ENCODE results near the gene GPX3.

GPX3 gene

DNA sequence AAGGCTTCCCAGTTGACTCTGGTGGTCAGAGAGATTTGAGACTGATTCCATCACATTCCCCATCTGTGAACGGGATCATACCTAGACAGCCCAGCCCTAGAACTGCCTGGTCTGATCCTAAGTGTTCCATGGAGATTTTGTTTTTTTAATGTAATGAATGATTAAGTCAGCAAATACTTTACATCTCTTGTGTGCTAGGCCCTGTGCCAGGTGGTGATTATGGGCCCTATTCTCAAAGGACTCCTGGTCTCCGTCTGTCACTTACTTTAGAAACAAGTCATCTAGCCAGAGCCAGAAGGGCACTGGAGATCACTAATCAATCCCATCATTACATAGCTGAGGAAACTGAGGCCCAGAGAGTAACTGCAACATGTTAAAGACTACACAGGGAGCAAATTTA is 1.1 kb upstream of the GPX3 start:
- TF ChIP-seq, protein P1, sequence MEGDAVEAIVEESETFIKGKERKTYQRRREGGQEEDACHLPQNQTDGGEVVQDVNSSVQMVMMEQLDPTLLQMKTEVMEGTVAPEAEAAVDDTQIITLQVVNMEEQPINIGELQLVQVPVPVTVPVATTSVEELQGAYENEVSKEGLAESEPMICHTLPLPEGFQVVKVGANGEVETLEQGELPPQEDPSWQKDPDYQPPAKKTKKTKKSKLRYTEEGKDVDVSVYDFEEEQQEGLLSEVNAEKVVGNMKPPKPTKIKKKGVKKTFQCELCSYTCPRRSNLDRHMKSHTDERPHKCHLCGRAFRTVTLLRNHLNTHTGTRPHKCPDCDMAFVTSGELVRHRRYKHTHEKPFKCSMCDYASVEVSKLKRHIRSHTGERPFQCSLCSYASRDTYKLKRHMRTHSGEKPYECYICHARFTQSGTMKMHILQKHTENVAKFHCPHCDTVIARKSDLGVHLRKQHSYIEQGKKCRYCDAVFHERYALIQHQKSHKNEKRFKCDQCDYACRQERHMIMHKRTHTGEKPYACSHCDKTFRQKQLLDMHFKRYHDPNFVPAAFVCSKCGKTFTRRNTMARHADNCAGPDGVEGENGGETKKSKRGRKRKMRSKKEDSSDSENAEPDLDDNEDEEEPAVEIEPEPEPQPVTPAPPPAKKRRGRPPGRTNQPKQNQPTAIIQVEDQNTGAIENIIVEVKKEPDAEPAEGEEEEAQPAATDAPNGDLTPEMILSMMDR (IDR thresholded peaks at IDR 0.05), result no peak
- H3K4me3 ChIP-seq (ENCODE audit: low read depth in 1 of 2, low read length in 1 of 2), result no peak overlapping the region

DNA sequence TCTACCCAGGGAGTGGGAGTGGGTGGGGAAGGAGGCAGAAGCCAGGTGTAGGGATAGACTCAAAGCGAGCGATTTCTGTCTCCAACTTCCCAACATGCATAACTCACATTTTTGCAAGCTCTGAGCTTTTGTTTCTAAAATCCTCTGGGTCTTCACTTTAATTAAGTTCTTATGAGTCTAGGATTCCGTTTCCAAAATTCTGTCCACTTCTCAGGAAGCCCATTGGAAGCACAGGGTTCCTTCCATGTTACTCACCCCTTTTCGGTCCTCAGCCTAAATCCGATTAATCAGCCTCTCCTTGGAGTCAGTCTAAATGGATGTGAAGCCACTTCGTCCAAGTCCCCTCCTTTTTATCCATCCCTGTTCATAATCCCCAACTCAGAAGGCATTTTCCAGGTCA is 1.4 kb downstream of the GPX3 start:
- TF ChIP-seq, protein P1 (IDR thresholded peaks at IDR 0.05), result no peak
- Histone ChIP-seq H3K9me3 (no peaks in the 10 kb centered on the region), H3K36me3 (peaks cover 32% of the 10 kb centered on the region), H3K4me1 (ENCODE audit: control insufficient read depth in 1 of 2, insufficient read depth in 1 of 2, low read depth in 1 of 2, low read length in 1 of 2) (peaks cover 54 to 57% of the 10 kb centered on the region in 2 experiments), H3K4me3 (ENCODE audit: low read depth in 1 of 2, low read length in 1 of 2) (no peak overlapping the region), H3K27me3 (no peaks in the 10 kb centered on the region), H3K27ac (peak overlapping the region; percentile 91)

More for the DNA sequence above, 1.1 kb upstream of the GPX3 start:
- H3K27ac ChIP-seq, result peak overlapping the region; percentile 91
- no peaks in the 10 kb centered on the region for H3K27me3 ChIP-seq
- no peaks in the 10 kb centered on the region for H3K9me3 ChIP-seq
- H3K4me1 ChIP-seq (ENCODE audit: control insufficient read depth in 1 of 2, insufficient read depth in 1 of 2, low read depth in 1 of 2, low read length in 1 of 2), result peaks cover 59 to 62% of the 10 kb centered on the region in 2 experiments
- peaks cover 11% of the 10 kb centered on the region for H3K36me3 ChIP-seq

DNA sequence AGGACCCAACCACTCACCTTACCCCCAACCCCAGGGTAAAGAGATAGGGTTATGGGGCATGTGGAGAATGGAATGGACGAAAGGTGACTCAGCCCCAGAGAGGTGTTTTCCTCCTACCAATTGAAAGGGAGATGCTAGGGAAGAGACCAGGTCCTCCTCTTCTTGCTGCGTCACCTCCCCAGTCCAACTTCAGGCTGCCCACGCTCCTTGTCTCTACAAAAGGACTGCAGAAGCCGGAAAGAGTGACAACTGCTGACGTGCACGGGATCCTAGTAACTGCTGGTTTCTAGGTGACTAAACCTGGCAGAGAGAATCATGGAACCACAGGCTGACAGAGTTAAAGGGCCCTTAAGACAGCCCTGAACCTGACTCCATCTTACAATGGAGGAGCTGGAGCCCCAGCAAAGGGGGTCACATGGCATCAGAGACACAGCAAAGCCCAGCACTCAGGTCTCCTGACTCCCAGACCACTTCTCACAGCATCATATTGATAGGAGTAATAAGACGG is 2.2 kb downstream of the GPX3 start:
- Histone ChIP-seq H3K36me3 (peaks cover 40% of the 10 kb centered on the region), H3K27ac (peak overlapping the region; percentile 58), H3K9me3 (no peaks in the 10 kb centered on the region), H3K27me3 (no peaks in the 10 kb centered on the region), H3K4me1 (ENCODE audit: control insufficient read depth in 1 of 2, insufficient read depth in 1 of 2, low read depth in 1 of 2, low read length in 1 of 2) (peaks cover 45 to 49% of the 10 kb centered on the region in 2 experiments), H3K4me3 (ENCODE audit: low read depth in 1 of 2, low read length in 1 of 2) (no peak overlapping the region)
- TF ChIP-seq, protein P1 (IDR thresholded peaks at IDR 0.05), result no peak

DNA sequence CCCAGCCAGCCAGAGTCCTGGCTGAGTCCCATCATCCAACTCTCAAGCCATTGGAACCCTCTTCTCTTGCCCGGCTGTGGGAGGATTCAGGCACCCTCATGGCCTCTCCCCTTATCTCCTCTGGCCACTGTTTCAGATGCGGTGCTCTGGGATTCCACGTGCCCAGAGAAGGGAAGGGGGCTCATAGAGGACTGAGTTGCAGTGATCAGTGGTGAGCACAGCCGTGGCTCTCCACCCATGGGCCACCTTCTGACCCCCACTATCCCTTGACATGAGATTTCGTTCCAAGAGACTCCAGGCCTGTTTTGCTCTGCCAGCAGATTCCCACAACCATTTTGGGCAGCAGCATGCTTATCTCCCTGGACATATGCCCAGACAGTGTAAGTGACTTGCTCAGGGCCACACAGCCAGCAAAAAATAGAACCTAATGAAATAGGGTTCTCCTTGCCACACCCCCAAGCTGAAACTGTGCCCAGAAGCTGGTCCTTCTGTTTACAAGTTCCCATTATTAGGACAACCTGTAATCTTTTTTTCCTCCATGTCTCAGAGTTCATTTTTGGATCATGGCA is 2.7 kb downstream of the GPX3 start:
- Histone ChIP-seq H3K4me1 (ENCODE audit: control insufficient read depth in 1 of 2, insufficient read depth in 1 of 2, low read depth in 1 of 2, low read length in 1 of 2) (peaks cover 40 to 44% of the 10 kb centered on the region in 2 experiments), H3K4me3 (ENCODE audit: low read depth in 1 of 2, low read length in 1 of 2) (no peak overlapping the region), H3K36me3 (peaks cover 46% of the 10 kb centered on the region), H3K9me3 (no peaks in the 10 kb centered on the region), H3K27ac (peak overlapping the region; percentile 58), H3K27me3 (no peaks in the 10 kb centered on the region)
- TF ChIP-seq, protein P1 (IDR thresholded peaks at IDR 0.05), result no peak

DNA sequence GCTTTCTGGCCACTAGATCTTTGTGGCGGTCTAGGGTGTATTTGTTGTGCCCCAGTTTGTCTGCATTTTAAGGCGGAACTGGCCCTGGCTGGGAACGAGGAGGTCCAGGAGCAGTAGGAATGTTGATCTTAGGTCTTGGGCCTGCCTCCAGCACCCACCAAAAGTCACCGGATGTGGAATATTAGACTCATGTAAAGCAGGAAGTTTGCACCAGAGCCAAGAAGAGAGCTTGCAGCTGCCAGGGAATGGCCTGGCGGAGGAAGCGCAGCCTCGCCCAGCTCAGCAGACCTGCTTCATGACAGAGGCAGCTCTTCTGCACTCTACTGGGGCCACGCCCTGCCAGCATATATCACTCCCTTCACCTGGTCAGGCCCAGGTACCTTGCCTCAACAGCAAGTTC is 3.3 kb downstream of the GPX3 start:
- Histone ChIP-seq H3K4me3 (ENCODE audit: low read depth in 1 of 2, low read length in 1 of 2) (no peak overlapping the region), H3K27me3 (no peaks in the 10 kb centered on the region), H3K4me1 (ENCODE audit: control insufficient read depth in 1 of 2, insufficient read depth in 1 of 2, low read depth in 1 of 2, low read length in 1 of 2) (peaks cover 38 to 44% of the 10 kb centered on the region in 2 experiments), H3K36me3 (peaks cover 51% of the 10 kb centered on the region), H3K27ac (peak overlapping the region; percentile 58), H3K9me3 (no peaks in the 10 kb centered on the region)
- TF ChIP-seq, protein P1 (IDR thresholded peaks at IDR 0.05), result no peak

All from neutrophil (primary cell).